GM18870 (cell line): ENCODE results near the gene SLC29A1.
"Not testable (repeated sequence)": the region's sequence is repeated elsewhere in the genome, so short reads cannot be mapped to it uniquely, and the experiment has no call there.

Experiments used
- ATAC-seq: cut with Tn5 transposase; IDR thresholded peaks from one replicate; pipeline ENCODE4 v1.9.1; 2021; ENCODE audit warnings: moderate library complexity; ENCODE audit not compliant: unreplicated experiment

The SLC29A1 gene

GRCh38 chr6:44221291-44221960, 2.0 kb upstream of the SLC29A1 start:
- ATAC-seq, result no peak

- ATAC-seq, result no peak
Measured at GRCh38 chr6:44221961-44222335, 1.4 kb upstream of the SLC29A1 start.

- ATAC-seq, result no peak
Measured at GRCh38 chr6:44222486-44223318, 693 bp upstream of the SLC29A1 start.

- no peak for ATAC-seq
Measured at GRCh38 chr6:44224029-44224964, 902 bp downstream of the SLC29A1 start.

GRCh38 chr6:44224965-44225305, 1.5 kb downstream of the SLC29A1 start:
- ATAC-seq, result no peak

- no peak for ATAC-seq
Measured at GRCh38 chr6:44225579-44226325, 2.4 kb downstream of the SLC29A1 start.

- ATAC-seq, result no peak
Measured at GRCh38 chr6:44226368-44227147, 3.2 kb downstream of the SLC29A1 start.

- no peak for ATAC-seq
Measured at GRCh38 chr6:44227148-44227793, 3.9 kb downstream of the SLC29A1 start.

- no peak for ATAC-seq
Measured at GRCh38 chr6:44228031-44228430, 4.6 kb downstream of the SLC29A1 start.

GRCh38 chr6:44228433-44228832, 5.0 kb downstream of the SLC29A1 start:
- no peak for ATAC-seq

GRCh38 chr6:44228836-44229235, 5.4 kb downstream of the SLC29A1 start:
- no peak for ATAC-seq

GRCh38 chr6:44229376-44230033, 6.1 kb downstream of the SLC29A1 start:
- ATAC-seq, result no peak

GRCh38 chr6:44230034-44230675, 6.8 kb downstream of the SLC29A1 start:
- ATAC-seq, result no peak

- ATAC-seq, result not testable (repeated sequence)
Measured at GRCh38 chr6:44231426-44231825, 8.0 kb downstream of the SLC29A1 start.

- ATAC-seq, result no peak
Measured at GRCh38 chr6:44232676-44233566, 9.5 kb downstream of the SLC29A1 start.

- no peak for ATAC-seq
Measured at GRCh38 chr6:44233567-44234100, 10.2 kb downstream of the SLC29A1 start.
